IMR-90 (cell line): ENCODE data around the gene GMPPB.

Experiments
- BHLHE40 ChIP-seq: fragments of 150-350 bp; IDR thresholded peaks from 2 replicates; pipeline ENCODE4 v1.6.1; 2016; ENCODE audit warnings: mild to moderate bottlenecking, low read depth, low read length
- CEBPB ChIP-seq: IDR thresholded peaks from 2 replicates; pipeline ENCODE4 v1.6.1; 2012; ENCODE audit warnings: low read depth, low read length, improper control_type of control experiment
- CHD1 ChIP-seq: IDR thresholded peaks from 2 replicates; pipeline ENCODE4 v1.6.1; 2012; ENCODE audit warnings: low read depth, low read length, improper control_type of control experiment
- CTCF ChIP-seq: conservative IDR thresholded peaks from 2 replicates; pipeline ENCODE4 v1.5.1; 2012; ENCODE audit warnings: mild to moderate bottlenecking, low read depth, low read length, improper control_type of control experiment
- ELK1 ChIP-seq: fragments of 150-350 bp; IDR thresholded peaks from 2 replicates; pipeline ENCODE4 v1.6.1; 2016; ENCODE audit warnings: low read depth, mild to moderate bottlenecking, low read length, moderate library complexity, borderline replicate concordance
- MAFK ChIP-seq: IDR thresholded peaks from 2 replicates; pipeline ENCODE4 v1.6.1; 2012; ENCODE audit warnings: low read depth, low read length, improper control_type of control experiment
- MXI1 ChIP-seq: IDR thresholded peaks from 2 replicates; pipeline ENCODE4 v1.6.1; 2012; ENCODE audit warnings: low read depth, mild to moderate bottlenecking, low read length, moderate library complexity, borderline replicate concordance
- NFE2L2 ChIP-seq: fragments of 150-350 bp; IDR thresholded peaks from 2 replicates; pipeline ENCODE4 v1.6.1; 2016; ENCODE audit warnings: low read depth, mild to moderate bottlenecking, low read length
- POLR2A ChIP-seq: IDR thresholded peaks from 2 replicates; pipeline ENCODE4 v1.6.1; 2012; ENCODE audit warnings: mild to moderate bottlenecking, low read depth, low read length
- RAD21 ChIP-seq: IDR thresholded peaks from 2 replicates; pipeline ENCODE4 v1.6.1; 2012; ENCODE audit warnings: low read length, improper control_type of control experiment
- RCOR1 ChIP-seq: IDR thresholded peaks from 2 replicates; pipeline ENCODE4 v1.6.1; 2012; ENCODE audit warnings: mild to moderate bottlenecking, low read length, improper control_type of control experiment; ENCODE audit not compliant: insufficient replicate concordance
- RFX5 ChIP-seq: IDR thresholded peaks from 2 replicates; pipeline ENCODE4 v1.8.0; 2012; ENCODE audit warnings: low read depth, mild to moderate bottlenecking, low read length, moderate library complexity
- SMC3 ChIP-seq: fragments of 150-350 bp; IDR thresholded peaks from 2 replicates; pipeline ENCODE4 v1.6.1; 2016; ENCODE audit warnings: low read depth, mild to moderate bottlenecking, antibody characterized with exemption, low read length, moderate library complexity
- TF ChIP-seq, protein P1 (sequence below): fragments of 150-350 bp; IDR thresholded peaks from 2 replicates; pipeline ENCODE4 v1.6.1; 2017; ENCODE audit warnings: mild to moderate bottlenecking, antibody characterized with exemption, low read length, low read depth

GRCh38 chr3:49703443-49703927 is 20.3 kb downstream of the GMPPB start:
- no peak for TF ChIP-seq POLR2A
- peak; percentile 88 for TF ChIP-seq CTCF
- no peak for TF ChIP-seq RCOR1
- TF ChIP-seq, protein P1, sequence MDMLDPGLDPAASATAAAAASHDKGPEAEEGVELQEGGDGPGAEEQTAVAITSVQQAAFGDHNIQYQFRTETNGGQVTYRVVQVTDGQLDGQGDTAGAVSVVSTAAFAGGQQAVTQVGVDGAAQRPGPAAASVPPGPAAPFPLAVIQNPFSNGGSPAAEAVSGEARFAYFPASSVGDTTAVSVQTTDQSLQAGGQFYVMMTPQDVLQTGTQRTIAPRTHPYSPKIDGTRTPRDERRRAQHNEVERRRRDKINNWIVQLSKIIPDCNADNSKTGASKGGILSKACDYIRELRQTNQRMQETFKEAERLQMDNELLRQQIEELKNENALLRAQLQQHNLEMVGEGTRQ = no peak
- no peak for TF ChIP-seq ELK1
- no peak for TF ChIP-seq CEBPB
- TF ChIP-seq BHLHE40 = no peak
- TF ChIP-seq MAFK = no peak
- TF ChIP-seq SMC3 = peak; percentile 79
- no peak for TF ChIP-seq MXI1
- no peak for TF ChIP-seq RFX5
- peak; percentile 87 for TF ChIP-seq RAD21
- TF ChIP-seq NFE2L2 = no peak
- TF ChIP-seq CHD1 = no peak
